Measurements from ENCODE around the gene WNT3. TPM values are rescaled to one million over a fixed set of nuclear protein-coding genes. Genes with fewer than 3 reads are reported as not detected.

The WNT3 gene
- total and polyA plus RNA-seq, 2 donors (not counting 3 experiments of a cell fraction or from before 2014, with no cell fraction given), result 1.4 to 2.1 TPM

GRCh38 chr17:46792071-46792470 is 26.4 kb downstream of the WNT3 start:
- Histone ChIP-seq H3K4me1 (ENCODE audit: control insufficient read depth, extremely low read depth, insufficient read depth, low read length) (no peaks in the 10 kb centered on the region), H3K79me2 (ENCODE audit: control insufficient read depth, insufficient read depth, low read length) (no peaks in the 10 kb centered on the region), H3K36me3 (ENCODE audit: control insufficient read depth in 2 of 2, extremely low read depth in 1 of 2, insufficient read depth in 2 of 2, low read length in 2 of 2) (no peaks in the 10 kb centered on the region), H3K4me3 (replicated peaks in 1 of 3; ENCODE audit: insufficient read depth in 1 of 3, low read depth in 1 of 3, low read length in 3 of 3) (no peak overlapping the region), H4K20me1 (replicated peaks; ENCODE audit: control insufficient read depth, extremely low read depth, insufficient read depth, low read length) (no peaks in the 10 kb centered on the region), H2AFZ (ENCODE audit: low read depth, low read length) (no peak overlapping the region), H3K27ac (ENCODE audit: insufficient read depth, low read depth, low read length) (no peak overlapping the region), H3K27me3 (ENCODE audit: control insufficient read depth in 2 of 2, insufficient read depth in 2 of 2, low read length in 2 of 2) (peaks cover 0 to 3% of the 10 kb centered on the region in 2 experiments), H3K9ac (replicated peaks; ENCODE audit: extremely low read depth, insufficient read depth, low read length) (no peak overlapping the region), H3K4me2 (ENCODE audit: insufficient read depth, low read length) (no peak overlapping the region), H3K9me1 (replicated peaks; ENCODE audit: control insufficient read depth, extremely low read depth, insufficient read depth, low read length) (no peaks in the 10 kb centered on the region), H3K9me3 (replicated peaks; ENCODE audit: control insufficient read depth, insufficient read depth, low read length) (no peaks in the 10 kb centered on the region)
- DNase-seq (ENCODE audit: low read depth, low spot score), result no peak
- intact Hi-C loops (cut with micrococcal nuclease) (no loop called here), dilution Hi-C loops (cut with MboI; ENCODE audit: extremely low pct_ligation_motif_present, low sequenced_read_pairs) (no loop called here)
- ChIA-PET CTCF (no interaction called here), POLR2A (no interaction called here)
- no TSS peak for BruUV-seq (replicated peaks)
- TF ChIP-seq JUN (IDR thresholded peaks at IDR 0.05; ENCODE audit: borderline replicate concordance, insufficient read depth, insufficient read length, low read depth) (no peak), POLR2AphosphoS5 (IDR thresholded peaks at IDR 0.05; ENCODE audit: insufficient read depth, low read depth, low read length) (no peak), MAX (IDR thresholded peaks at IDR 0.05; ENCODE audit: insufficient read depth, insufficient read length) (no peak), GATA2 (IDR thresholded peaks at IDR 0.05; ENCODE audit: insufficient read depth, insufficient read length, low read depth, low read length) (no peak), MYC (IDR thresholded peaks at IDR 0.05; ENCODE audit: low read depth, low read length) (no peak), POLR2A (IDR thresholded peaks at IDR 0.05; ENCODE audit: low read depth, low read length) (no peak), CTCF (IDR thresholded peaks at IDR 0.05; ENCODE audit: extremely low read depth in 1 of 2, insufficient read depth in 1 of 2, low read depth in 1 of 2, low read length in 2 of 2) (no peak), EZH2 (IDR thresholded peaks at IDR 0.05; ENCODE audit: borderline replicate concordance, low read depth, low read length, severe bottlenecking) (no peak), FOS (IDR thresholded peaks at IDR 0.05; ENCODE audit: borderline replicate concordance, insufficient read depth, low read length) (no peak)
- FAIRE-seq, result no peak

All from endothelial cell of umbilical vein (primary cell).